Stimulated activated CD8-positive, alpha-beta memory T cell treated with anti-CD3 and anti-CD28 coated beads, Interleukin-4, amount 100 ng/mL, for 24 hours (primary cell): ENCODE measurements around the gene SLC12A8.

Experiments
- DNase-seq: peaks from one replicate; pipeline ENCODE4 v3.0.0-alpha.2; 2020; ENCODE audit warnings: low read depth

The SLC12A8 gene

DNA sequence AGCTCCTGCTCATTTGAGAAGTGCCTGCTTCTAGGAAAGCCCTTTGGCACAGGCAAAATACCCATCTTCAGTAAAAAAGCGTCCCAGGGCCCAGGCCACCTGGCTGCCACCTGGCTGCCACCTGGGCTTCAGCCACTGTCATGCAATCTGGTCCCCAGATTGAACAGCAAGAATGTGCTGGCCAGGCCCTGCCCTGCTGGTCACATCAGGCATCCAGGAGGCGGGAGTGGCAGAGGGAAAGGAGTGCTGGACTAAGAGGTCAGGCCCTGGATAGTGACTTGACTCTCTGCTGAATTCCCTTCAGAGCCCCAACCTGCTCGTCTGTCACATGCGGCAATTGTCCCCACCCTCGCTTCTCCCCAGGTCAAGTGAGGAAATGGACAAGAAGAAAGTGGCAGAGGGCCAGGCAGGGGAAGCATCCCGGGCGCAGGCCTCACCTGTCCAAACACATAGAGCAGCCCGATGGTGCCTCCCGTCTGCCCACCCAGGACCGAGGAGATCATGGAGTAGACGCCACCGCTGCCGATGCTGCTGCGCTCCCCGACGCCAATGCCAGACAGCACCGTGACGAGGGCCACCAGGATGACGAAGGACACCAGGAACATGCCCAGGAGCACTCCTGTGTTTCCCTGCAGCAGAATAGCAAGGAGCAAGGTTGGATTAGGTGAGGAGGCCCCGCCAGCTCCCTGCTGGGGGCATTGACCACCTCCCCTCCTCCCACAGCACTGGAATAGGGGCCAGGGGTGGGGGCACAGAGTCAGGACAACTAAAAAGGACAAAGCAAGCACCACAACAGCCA lies 25.5 kb downstream of the SLC12A8 start:
- no peak for DNase-seq

DNA sequence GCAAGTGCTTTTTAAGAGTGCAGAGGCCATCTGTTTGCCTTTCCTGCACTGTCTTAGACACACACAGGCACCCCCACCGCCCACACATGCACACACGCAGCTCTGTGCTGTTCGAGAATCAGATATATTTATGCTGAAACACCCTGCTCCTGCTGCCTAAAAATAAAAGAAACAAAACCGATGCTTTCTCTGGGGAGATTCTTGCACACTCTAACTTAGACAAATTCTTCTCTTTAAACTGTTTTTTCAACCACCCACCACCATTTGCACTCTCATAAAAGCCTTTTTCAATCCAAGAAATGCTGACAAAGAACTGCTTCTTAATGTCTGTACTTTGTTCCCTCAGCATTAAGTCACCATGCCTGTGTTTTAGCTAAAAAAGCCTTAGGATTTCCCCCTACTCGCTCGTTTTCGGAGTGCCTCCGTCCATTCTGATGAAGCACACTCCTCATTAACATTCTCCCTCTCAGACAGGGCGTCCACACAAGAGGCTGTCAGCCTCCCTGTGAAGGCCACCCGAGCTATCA lies 26.2 kb downstream of the SLC12A8 start:
- DNase-seq: peak; percentile 11

DNA sequence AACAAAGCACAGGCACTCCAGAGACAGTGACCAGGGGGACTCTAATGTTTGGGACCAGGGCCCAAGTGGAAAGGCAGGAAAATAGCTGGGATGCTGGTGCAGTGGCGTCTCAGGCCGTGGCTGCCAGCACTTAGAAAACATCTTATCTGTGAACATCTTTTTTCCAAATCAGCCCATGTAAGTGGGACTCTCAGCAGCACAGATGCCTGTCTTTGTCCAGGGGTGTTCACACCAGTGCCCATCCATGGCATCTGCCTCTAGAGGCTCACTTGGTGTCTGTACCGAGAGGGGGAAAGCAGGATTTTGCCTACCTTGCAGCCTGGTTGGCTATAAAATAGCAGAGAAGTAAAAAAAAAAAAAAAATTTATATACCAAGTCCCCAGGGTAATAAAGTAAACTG lies 26.7 kb downstream of the SLC12A8 start:
- DNase-seq: no peak

DNA sequence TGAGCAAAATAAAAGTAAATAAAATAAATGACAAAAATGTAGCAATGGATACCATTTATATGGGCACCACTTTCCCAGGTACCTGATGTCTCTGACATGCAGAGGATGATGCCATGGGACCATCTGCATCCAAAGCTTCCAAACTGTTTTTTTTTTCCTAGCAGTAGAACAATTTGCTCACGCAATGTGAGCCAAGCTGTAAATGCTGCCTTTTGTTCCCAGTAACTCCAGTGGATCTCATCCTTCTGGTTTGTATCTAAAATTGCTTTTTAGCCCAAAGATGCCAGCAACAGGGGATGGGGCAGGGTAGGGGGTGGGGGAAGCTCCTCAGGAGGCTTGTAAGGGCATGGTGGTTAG lies 32.7 kb downstream of the SLC12A8 start:
- no peak for DNase-seq

DNA sequence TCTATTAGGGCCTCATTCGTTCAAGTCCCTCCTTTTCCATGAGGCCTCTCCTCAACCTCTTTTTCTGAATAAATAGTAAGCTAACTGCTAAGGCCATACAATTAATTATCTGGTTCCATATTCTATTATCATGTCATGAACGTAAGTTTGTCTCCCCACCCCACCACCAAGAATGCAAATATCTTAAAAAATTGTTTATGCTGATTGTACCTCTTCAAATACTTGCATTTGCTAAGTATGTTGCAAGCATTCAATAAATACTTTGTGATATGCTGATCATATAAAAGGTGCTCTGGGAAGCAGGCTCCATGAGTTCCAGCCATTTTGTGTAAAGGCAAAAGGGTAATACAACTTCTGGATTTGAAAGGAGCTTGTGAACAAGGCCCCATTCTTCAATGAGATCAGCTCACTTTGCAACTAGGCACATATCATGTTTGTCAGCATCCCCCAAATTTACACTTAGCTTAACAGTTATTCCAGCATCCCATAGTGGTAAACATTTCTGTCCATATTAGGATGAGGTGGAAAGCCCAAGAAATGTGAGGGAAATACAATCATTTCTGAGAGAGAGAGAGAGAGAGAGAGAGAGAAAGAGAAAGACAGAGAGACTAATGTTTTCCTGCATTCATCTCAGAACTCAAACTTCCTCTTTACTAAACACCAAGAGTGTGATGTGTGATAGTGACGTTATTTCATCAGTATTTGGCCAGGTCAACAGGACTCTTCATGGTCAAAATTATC lies 33.2 kb downstream of the SLC12A8 start:
- no peak for DNase-seq

DNA sequence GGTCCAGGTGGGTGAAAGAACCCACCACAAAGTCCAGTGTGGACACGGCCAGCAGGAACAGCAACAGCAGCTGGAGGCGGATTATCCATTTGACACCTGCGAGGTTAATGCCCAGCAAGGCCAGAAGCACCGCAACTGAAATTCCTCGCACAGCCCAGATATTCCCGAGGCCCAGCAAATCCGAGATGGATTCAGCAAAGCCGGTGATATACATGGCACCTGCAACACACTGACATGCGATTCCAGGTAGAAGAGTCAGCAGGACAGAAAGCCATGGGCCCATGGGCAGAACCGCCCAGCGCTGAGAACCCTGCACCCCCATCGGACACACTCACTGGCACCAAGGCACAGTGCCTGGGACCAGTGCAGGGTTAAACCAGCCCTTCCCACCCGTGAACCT lies 34.8 kb downstream of the SLC12A8 start:
- no peak for DNase-seq

DNA sequence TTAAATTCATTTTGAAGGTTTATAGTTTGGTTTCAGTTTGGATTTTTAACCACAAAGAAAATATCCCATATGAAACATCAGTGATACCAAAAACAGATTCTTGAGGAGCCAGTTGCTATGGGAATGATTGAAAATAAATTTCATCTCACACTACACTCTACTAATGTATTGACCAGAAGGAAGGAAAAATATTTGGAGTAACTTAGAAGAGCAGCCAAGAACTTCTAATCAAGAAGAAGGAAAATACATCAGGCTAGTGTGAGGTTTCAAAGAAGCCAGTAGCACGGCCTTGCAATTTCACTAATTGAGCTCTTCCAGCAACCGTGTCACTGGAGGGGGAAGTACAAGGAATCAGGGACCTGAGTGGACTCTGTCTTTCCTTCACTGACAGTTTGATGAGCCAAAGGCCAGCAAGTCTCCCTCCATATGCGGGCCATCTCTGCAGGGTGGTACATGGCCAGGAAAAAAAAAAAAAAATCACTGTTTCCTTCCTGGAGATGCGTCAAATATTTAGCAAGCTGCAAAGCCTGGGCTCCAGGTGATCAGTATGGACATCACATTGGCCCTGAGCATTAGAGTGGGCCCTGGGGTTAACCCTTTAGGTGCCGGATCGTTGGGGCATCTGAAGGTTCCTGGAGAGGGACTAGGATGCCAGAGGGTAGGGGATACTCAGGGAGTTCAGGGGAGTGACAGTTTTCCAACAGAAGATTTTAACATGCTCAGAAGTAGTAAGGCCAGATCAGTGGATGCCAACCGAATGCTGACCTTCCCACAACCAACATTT lies 37.1 kb downstream of the SLC12A8 start:
- DNase-seq: no peak

GRCh38 chr3:125172346-125172745 lies 40.2 kb downstream of the SLC12A8 start:
- DNase-seq: no peak

GRCh38 chr3:125168711-125169393 lies 43.7 kb downstream of the SLC12A8 start:
- DNase-seq: no peak

DNA sequence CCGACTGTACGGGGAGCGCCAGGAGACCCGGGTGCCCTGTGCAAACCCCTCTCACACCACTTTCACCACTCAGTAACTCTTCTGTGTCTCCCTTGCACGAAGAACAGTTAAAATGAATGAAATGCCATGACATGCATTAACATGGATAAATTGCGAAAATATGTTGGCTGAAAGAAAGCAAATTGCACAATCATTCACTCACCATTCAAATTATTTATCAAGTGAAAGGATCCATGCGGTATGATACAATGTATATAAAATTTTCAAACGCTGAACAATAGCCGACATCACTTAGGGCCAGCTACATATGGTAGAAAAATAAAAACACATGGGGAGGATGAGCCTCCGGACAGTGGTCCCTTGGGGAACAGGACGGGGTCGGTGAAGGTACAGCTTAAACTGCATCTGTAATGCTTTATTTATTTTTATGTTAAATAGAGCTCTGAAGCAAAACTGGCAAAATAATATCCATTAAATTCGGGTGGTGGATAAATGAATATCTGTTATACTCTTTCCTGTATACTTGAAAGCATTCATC lies 45.9 kb downstream of the SLC12A8 start:
- DNase-seq: no peak

GRCh38 chr3:125165948-125166553 lies 46.5 kb downstream of the SLC12A8 start:
- no peak for DNase-seq

GRCh38 chr3:125165189-125165947 lies 47.2 kb downstream of the SLC12A8 start:
- DNase-seq: no peak

- no peak for DNase-seq
These were observed 48.6 kb downstream of the SLC12A8 start for GRCh38 chr3:125163739-125164601.

- no peak for DNase-seq
These were observed 50.8 kb downstream of the SLC12A8 start for GRCh38 chr3:125161607-125162219.

DNA sequence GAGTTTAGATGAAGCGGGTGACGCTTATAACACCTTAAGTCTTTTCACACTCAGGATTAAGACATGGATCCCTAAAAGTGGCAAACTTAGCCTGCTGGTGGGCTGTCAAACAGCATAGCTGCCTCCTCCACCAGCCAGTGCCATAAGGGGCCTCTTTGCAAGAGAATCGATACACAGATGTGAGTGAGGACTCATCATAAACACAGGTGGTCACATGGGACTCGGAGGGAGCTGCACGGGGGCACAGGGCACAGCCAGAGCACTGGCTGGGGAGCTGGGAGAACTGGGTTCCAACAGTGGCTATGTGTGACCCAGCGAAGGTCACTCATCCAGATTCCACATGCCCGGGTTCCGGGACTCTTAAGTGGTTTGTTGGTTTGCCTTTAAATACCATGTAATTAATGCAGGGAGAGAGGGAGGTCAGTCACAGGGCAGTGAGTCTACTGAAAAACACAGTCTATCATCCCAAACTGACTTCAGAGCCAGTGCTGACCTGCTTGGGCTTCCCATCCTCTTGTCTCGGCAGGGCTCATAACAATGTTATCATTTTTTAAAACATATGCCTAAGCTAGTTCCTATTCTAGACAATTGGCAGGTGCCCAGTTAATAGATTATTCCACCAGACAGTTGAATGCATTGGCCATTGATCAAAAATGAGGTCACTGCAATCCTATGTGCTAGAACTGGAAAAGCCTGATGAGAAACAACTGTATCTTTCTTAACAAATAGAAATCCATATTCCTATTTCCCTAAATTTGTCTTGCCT lies 51.8 kb downstream of the SLC12A8 start:
- no peak for DNase-seq

DNA sequence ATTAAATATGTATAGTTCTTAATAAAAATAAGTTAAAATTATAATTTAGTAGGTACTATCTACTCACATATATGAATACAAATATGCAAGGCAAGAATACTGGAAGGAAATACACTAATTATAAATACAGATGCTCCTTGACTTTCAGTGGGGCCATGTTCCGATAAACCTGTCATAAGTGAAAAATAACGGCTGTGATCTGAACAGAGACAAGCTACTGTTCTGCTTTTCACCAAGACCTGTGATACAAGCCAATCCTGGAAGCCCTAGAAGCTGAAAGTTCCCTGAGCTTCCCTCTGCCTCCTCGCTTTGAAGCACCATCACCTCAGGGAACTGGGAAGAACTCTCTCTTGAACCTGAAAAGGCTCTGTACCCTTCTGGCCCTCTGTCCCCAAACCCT lies 55.4 kb downstream of the SLC12A8 start:
- DNase-seq: no peak

- no peak for DNase-seq
These were observed 56.1 kb downstream of the SLC12A8 start for GRCh38 chr3:125156456-125156855.

DNA sequence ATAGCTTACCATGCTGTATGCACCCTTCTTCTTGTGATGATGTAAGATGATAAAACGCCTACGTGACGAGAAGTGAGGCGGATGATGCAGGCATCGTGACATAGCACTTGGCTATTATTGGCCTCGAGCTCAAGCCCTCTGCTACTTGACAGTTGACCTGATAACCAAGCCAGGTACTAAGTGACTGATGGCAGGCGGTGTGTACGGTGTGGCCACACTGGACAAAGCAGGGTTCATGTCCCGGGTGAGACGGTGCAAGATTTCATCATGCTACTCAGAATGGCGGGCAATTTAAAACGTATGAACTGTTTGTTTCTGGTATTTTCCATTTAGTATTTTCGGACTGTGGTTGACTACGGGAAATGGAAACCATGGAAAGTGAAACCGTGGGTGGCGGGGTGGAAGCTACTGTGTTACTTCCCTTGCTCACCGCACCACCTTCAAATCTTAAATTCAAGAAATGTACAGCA lies 57.7 kb downstream of the SLC12A8 start:
- peak; percentile 17 for DNase-seq
